NB4 (cell line): ENCODE data around the gene RSPH3.

Source experiments
- POLR2A ChIP-seq: IDR thresholded peaks from 2 replicates; pipeline ENCODE4 v1.6.1; 2011; ENCODE audit warnings: mild to moderate bottlenecking; ENCODE audit not compliant: insufficient read length; ENCODE audit errors: extremely low read depth
- TF ChIP-seq, protein P1 (sequence below): IDR thresholded peaks from one replicate; pipeline ENCODE4 v1.5.1; 2012; ENCODE audit warnings: low read depth, low read length
- TF ChIP-seq, protein P2 (sequence below): IDR thresholded peaks from 2 replicates; pipeline ENCODE4 v1.6.1; 2011; ENCODE audit warnings: low read depth, low read length

DNA sequence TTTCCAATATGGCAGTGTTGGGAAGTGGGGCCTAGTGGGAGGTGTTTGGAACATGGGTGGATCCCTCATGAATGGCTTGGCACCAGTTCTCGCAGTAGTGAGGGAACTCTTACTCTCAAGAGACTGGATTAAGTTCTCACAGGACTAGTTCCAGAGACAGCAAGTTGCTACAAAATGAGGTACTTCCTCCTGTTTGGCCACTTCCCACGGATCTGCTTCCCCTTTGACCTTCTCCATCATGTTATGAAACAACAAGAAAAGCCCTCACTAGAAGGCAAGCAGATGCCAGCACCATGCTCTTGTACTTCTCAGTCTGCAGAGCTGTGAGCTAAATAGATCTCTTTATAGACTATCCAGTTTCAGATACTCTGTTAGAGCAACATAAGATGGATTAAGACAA is 3.1 kb downstream of the RSPH3 start:
- TF ChIP-seq, protein P1, sequence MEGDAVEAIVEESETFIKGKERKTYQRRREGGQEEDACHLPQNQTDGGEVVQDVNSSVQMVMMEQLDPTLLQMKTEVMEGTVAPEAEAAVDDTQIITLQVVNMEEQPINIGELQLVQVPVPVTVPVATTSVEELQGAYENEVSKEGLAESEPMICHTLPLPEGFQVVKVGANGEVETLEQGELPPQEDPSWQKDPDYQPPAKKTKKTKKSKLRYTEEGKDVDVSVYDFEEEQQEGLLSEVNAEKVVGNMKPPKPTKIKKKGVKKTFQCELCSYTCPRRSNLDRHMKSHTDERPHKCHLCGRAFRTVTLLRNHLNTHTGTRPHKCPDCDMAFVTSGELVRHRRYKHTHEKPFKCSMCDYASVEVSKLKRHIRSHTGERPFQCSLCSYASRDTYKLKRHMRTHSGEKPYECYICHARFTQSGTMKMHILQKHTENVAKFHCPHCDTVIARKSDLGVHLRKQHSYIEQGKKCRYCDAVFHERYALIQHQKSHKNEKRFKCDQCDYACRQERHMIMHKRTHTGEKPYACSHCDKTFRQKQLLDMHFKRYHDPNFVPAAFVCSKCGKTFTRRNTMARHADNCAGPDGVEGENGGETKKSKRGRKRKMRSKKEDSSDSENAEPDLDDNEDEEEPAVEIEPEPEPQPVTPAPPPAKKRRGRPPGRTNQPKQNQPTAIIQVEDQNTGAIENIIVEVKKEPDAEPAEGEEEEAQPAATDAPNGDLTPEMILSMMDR, result no peak
- TF ChIP-seq POLR2A, result no peak
- TF ChIP-seq, protein P2, sequence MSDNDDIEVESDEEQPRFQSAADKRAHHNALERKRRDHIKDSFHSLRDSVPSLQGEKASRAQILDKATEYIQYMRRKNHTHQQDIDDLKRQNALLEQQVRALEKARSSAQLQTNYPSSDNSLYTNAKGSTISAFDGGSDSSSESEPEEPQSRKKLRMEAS, result no peak
